Astrocyte of the spinal cord (primary cell): Measurements from ENCODE around the gene ZNF57.

Experiments used
- DNase-seq: peaks from one replicate; pipeline ENCODE4 v3.0.0; 2011; ENCODE audit warnings: low read depth, low spot score
- H3K4me3 ChIP-seq: 2 replicates; pipeline ENCODE4 v1.5.1; 2011; ENCODE audit warnings: low read depth, mild to moderate bottlenecking, low read length, moderate library complexity
- in situ Hi-C: cut with HindIII; loops from 2 replicates; pipeline ENCODE4 v1.10.0; 2017; ENCODE audit warnings: low sequenced_read_pairs
- TF ChIP-seq, protein P1 (sequence below): IDR thresholded peaks from 2 replicates; pipeline ENCODE4 v1.5.1; 2012; ENCODE audit warnings: low read depth, mild to moderate bottlenecking, low read length, inconsistent platforms

ZNF57 gene

GRCh38 chr19:2944403-2944774 lies 43.7 kb downstream of the ZNF57 start:
- TF ChIP-seq, protein P1, sequence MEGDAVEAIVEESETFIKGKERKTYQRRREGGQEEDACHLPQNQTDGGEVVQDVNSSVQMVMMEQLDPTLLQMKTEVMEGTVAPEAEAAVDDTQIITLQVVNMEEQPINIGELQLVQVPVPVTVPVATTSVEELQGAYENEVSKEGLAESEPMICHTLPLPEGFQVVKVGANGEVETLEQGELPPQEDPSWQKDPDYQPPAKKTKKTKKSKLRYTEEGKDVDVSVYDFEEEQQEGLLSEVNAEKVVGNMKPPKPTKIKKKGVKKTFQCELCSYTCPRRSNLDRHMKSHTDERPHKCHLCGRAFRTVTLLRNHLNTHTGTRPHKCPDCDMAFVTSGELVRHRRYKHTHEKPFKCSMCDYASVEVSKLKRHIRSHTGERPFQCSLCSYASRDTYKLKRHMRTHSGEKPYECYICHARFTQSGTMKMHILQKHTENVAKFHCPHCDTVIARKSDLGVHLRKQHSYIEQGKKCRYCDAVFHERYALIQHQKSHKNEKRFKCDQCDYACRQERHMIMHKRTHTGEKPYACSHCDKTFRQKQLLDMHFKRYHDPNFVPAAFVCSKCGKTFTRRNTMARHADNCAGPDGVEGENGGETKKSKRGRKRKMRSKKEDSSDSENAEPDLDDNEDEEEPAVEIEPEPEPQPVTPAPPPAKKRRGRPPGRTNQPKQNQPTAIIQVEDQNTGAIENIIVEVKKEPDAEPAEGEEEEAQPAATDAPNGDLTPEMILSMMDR = no peak
- peak overlapping the region; percentile 70 for H3K4me3 ChIP-seq
- no peak for DNase-seq
- in situ Hi-C loops = no loop called here

GRCh38 chr19:2944775-2945574 lies 44.2 kb downstream of the ZNF57 start, which contains the start of gene ZNF77:
Gene ZNF77 (minus strand): TSS chr19:2944971. CDS start chr19:2944840, 131 bp downstream.
- in situ Hi-C loops = no loop called here
- TF ChIP-seq, protein P1 = no peak
- H3K4me3 ChIP-seq = peak within 1 kb of the TSS; percentile 70
- DNase-seq = peak; percentile 99

GRCh38 chr19:2945575-2946184 lies 45.0 kb downstream of the ZNF57 start:
- DNase-seq = no peak
- peak overlapping the region; percentile 70 for H3K4me3 ChIP-seq
- TF ChIP-seq, protein P1 = no peak
- in situ Hi-C loops = no loop called here

DNA sequence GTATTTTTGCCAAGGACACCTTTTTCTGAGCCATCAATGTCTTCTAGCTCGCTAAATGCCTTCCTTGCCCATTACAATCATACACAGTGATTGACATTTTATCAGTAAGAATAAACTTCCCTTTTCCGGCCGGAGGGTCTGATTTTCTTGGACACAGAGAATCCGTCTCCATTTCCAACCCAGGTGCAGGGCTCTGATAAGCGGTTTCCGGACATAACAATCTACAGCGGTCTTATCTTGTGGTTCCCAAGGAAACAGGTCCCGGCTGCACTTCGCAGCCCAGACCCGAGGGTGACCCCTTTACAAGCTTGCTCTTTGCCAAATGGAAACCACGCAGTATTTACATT lies 49.2 kb downstream of the ZNF57 start:
- DNase-seq = peak; percentile 19
- peak overlapping the region; percentile 90 for H3K4me3 ChIP-seq
- in situ Hi-C loops = no loop called here
- TF ChIP-seq, protein P1 = no peak

GRCh38 chr19:2950286-2951124 lies 49.8 kb downstream of the ZNF57 start:
- peak; percentile 99 for DNase-seq
- TF ChIP-seq, protein P1 = no peak
- in situ Hi-C loops = no loop called here
- peak overlapping the region; percentile 90 for H3K4me3 ChIP-seq

GRCh38 chr19:2952953-2953481 lies 52.3 kb downstream of the ZNF57 start:
- TF ChIP-seq, protein P1 = no peak
- in situ Hi-C loops = no loop called here
- DNase-seq = no peak
- H3K4me3 ChIP-seq = no peak overlapping the region
